ENCODE data around the gene CALN1.
A peak's percentile ranks its signal among the peaks of the same experiment; 100 is the strongest.
"Not testable (repeated sequence)": the region's sequence is repeated elsewhere in the genome, so short reads cannot be mapped to it uniquely, and the experiment has no call there.

CALN1 gene

GRCh38 chr7:71753956-71754664 is 658.0 kb downstream of the CALN1 start:
- ATAC-seq (replicated peaks): no peak
- peaks cover 0 to 7% of the 10 kb centered on the region in 2 donors for H3K36me3 Mint-ChIP-seq
- no peak overlapping the region for H3K27ac Mint-ChIP-seq
- H3K4me3 Mint-ChIP-seq: no peak overlapping the region
- H3K27me3 Mint-ChIP-seq: peaks cover 22 to 43% of the 10 kb centered on the region in 2 donors
- DNase-seq: no peak
- H3K9me3 Mint-ChIP-seq: peaks cover 8 to 17% of the 10 kb centered on the region in 2 donors
- no peaks in the 10 kb centered on the region for H3K4me1 Mint-ChIP-seq

- no peak for ATAC-seq (replicated peaks)
- Mint-ChIP-seq H3K9me3 (peaks cover 7 to 21% of the 10 kb centered on the region in 2 donors), H3K27ac (peak overlapping the region; percentile 10), H3K36me3 (peaks cover 0 to 7% of the 10 kb centered on the region in 2 donors), H3K4me1 (no peaks in the 10 kb centered on the region), H3K27me3 (peaks cover 22 to 45% of the 10 kb centered on the region in 2 donors), H3K4me3 (no peak overlapping the region)
- no peak for DNase-seq
Measured at GRCh38 chr7:71753236-71753635, 658.9 kb downstream of the CALN1 start.

DNA sequence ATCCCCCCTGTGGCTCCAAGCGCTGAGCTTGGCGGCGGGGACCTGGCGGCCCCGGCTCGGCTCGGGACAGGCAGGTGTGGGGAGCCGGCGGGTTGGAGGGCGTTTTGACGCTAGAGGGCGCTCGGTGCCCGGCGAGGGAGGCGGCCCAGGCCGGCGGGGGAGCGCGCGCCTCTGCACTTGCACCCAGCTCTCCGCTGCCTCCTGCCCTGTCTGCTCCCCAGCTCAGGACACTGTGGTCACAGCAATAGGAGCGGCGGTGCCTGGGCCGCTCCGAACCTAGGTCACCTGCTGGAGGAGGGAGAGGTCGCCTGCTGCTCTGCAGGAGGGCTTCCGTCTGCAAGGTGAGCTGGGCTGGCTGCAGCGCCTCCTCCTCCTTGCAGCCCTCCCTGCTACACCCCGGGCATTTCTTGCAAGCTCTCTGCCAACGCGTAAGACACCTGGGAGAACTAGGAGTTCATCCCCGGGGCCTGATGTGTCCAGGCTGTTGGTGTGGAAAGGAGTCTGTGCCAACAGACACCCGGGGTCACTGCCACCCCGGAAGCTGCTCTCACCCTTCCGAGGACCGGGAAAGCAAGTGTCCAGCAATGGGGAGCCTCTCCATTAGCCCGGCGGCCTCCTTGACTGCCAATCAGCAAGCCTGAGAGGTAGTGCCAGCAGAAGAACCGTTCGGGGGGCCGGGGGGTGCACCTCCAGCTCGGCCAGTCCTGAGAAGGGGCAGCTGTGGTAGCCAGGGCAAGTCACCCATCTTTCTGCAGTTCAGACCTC is 659.8 kb downstream of the CALN1 start:
- H3K27ac Mint-ChIP-seq: no peak overlapping the region
- peaks cover 22 to 45% of the 10 kb centered on the region in 2 donors for H3K27me3 Mint-ChIP-seq
- H3K4me3 Mint-ChIP-seq: no peak overlapping the region
- peaks cover 0 to 7% of the 10 kb centered on the region in 2 donors for H3K36me3 Mint-ChIP-seq
- ATAC-seq (replicated peaks) (peak; percentile 82 to 86), DNase-seq (peak; percentile 27)
- H3K9me3 Mint-ChIP-seq: peaks cover 5 to 19% of the 10 kb centered on the region in 2 donors
- no peaks in the 10 kb centered on the region for H3K4me1 Mint-ChIP-seq

GRCh38 chr7:71750290-71750689 is 661.8 kb downstream of the CALN1 start:
- no peak for DNase-seq
- no peak for ATAC-seq (replicated peaks)
- peaks cover 0 to 4% of the 10 kb centered on the region in 2 donors for H3K36me3 Mint-ChIP-seq
- H3K27me3 Mint-ChIP-seq: peaks cover 22 to 45% of the 10 kb centered on the region in 2 donors
- H3K9me3 Mint-ChIP-seq: peaks cover 2 to 13% of the 10 kb centered on the region in 2 donors
- no peak overlapping the region for H3K4me3 Mint-ChIP-seq
- no peak overlapping the region for H3K27ac Mint-ChIP-seq
- H3K4me1 Mint-ChIP-seq: no peaks in the 10 kb centered on the region

- DNase-seq: no peak
- Mint-ChIP-seq H3K27ac (no peak overlapping the region), H3K4me1 (no peaks in the 10 kb centered on the region), H3K36me3 (no peaks in the 10 kb centered on the region), H3K4me3 (no peak overlapping the region), H3K9me3 (peaks cover 2 to 8% of the 10 kb centered on the region in 2 donors), H3K27me3 (peaks cover under 1 to 15% of the 10 kb centered on the region in 2 donors)
- ATAC-seq (replicated peaks): no peak
Measured at GRCh38 chr7:71746006-71746405, 666.1 kb downstream of the CALN1 start.

DNA sequence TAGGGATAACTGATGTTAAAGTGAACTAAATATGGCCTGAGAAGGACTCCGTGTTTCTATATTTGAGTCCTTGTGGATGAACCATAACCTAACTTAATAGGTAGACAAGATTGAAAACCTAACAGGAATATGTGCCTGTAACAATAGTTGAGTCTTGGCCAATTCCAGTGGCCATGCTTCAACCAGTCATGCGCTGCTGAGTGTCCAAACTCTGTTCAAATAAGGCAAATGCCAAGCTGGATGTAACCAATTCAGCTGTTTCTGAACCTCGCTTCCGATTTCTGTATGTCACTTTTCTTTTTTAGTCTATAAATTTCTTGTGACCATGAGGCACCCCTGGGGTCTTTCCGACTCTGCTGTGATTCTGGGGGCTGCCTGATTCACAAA is 672.0 kb downstream of the CALN1 start:
- H3K36me3 Mint-ChIP-seq: no peaks in the 10 kb centered on the region
- no peaks in the 10 kb centered on the region for H3K27me3 Mint-ChIP-seq
- no peaks in the 10 kb centered on the region for H3K9me3 Mint-ChIP-seq
- DNase-seq: no peak
- no peak for ATAC-seq (replicated peaks)
- H3K4me1 Mint-ChIP-seq: no peaks in the 10 kb centered on the region
- no peak overlapping the region for H3K4me3 Mint-ChIP-seq
- H3K27ac Mint-ChIP-seq: no peak overlapping the region

- ATAC-seq (replicated peaks): no peak
- Mint-ChIP-seq H3K27ac (no peak overlapping the region), H3K9me3 (no peaks in the 10 kb centered on the region), H3K4me3 (no peak overlapping the region), H3K4me1 (no peaks in the 10 kb centered on the region), H3K36me3 (no peaks in the 10 kb centered on the region), H3K27me3 (no peaks in the 10 kb centered on the region)
- DNase-seq: no peak
Measured at GRCh38 chr7:71739520-71740173, 672.5 kb downstream of the CALN1 start.

DNA sequence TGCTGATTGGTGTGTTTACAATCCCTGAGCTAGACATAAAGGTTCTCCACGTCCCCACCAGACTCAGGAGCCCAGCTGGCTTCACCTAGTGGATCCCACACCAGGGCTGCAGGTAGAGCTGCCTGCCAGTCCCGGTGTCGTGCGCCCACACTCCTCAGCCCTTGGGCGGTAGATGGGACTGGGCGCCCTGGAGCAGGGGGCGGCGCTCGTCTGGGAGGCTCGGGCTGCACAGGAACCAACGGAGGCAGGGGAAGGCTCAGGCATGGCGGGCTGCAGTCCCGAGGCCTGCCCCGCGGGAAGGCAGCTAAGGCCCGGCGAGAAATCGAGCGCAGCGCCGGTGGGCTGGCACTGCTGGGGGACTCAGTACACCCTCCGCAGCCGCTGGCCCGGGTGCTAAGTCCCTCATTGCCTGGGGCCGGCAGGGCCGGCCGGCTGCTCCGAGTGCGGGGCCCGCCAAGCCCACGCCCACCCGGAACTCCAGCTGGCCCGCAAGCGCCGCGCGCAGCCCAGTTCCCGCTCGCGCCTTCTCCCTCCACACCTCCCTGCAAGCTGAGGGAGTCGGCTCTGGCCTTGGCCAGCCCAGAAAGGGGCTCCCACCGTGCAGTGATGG is 674.1 kb downstream of the CALN1 start:
- not testable (repeated sequence) for H3K27ac Mint-ChIP-seq; H3K4me3 Mint-ChIP-seq; H3K4me1 Mint-ChIP-seq; H3K36me3 Mint-ChIP-seq; H3K27me3 Mint-ChIP-seq; ATAC-seq (replicated peaks); H3K9me3 Mint-ChIP-seq; DNase-seq

- H3K9me3 Mint-ChIP-seq: no peaks in the 10 kb centered on the region
- DNase-seq (peak; percentile 28), ATAC-seq (replicated peaks) (peak; percentile 52 to 61)
- H3K4me3 Mint-ChIP-seq: no peak overlapping the region
- peaks cover 4 to 8% of the 10 kb centered on the region in 2 donors for H3K4me1 Mint-ChIP-seq
- H3K36me3 Mint-ChIP-seq: no peaks in the 10 kb centered on the region
- H3K27ac Mint-ChIP-seq: no peak overlapping the region
- peaks cover 11 to 21% of the 10 kb centered on the region in 2 donors for H3K27me3 Mint-ChIP-seq
Measured at GRCh38 chr7:71735961-71736556, 676.1 kb downstream of the CALN1 start.

DNA sequence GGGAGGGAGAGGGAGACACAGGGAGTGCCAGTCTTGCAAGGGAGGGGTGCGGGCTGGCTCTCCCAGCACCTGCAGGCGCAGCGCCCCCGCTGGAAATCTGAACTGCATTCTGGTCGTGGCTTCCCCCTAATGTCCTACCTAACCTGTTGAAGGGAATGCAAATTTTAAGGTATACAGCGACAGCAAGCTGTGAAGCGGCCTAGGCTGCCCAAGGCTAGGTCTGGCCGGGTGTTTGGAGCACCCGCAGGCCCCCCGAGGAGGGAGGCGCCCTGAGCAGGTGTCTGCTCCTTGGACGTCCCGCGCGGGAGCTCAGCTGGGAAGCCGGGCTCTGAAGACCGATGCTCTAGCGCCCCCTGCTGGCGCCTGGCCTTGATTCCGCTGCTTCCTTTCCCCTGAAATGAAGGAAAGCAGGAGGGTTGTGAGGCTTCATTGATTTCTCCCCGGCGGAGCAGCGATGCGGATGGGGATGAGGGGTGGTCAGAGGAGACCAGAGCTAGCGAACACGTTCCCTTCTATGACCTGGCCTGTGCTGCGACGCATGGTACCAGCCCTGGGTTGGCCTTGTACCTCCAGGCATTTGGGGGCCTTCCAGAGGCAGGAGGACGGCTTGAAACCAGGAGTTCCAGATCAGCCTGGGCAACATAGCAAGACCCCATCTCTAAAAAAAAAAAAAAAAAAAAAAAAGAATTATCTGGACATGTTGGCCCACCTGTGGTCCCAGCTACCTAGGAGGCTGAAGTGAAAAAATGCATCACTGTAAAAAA is 678.8 kb downstream of the CALN1 start:
- DNase-seq (peak; percentile 36), ATAC-seq (replicated peaks) (peak; percentile 62 to 65)
- Mint-ChIP-seq H3K9me3 (peaks cover 0 to 2% of the 10 kb centered on the region in 2 donors), H3K27me3 (peaks cover 11 to 21% of the 10 kb centered on the region in 2 donors), H3K4me1 (peaks cover 4 to 8% of the 10 kb centered on the region in 2 donors), H3K4me3 (peak overlapping the region in 1 of 2 donors; percentile 28), H3K36me3 (no peaks in the 10 kb centered on the region), H3K27ac (no peak overlapping the region)

DNA sequence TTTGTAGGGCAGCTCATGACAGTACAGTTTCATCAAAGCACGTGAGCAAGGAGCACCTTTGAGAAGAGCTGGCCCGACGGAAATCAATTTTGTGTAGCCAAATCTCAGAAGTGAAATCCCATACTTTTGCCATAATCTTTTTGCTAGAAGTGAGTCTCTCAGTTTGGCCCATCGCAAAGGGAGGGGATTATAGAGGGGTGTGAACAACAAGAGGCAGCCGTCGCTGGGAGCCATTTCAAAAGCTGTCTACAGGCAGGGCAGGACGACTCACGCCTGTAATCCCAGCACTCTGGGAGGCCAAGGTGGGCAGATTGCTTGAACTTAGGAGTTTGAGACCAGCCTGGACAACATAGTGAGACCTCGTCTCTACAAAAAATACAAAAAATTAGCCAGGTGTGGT is 680.4 kb downstream of the CALN1 start:
- Mint-ChIP-seq H3K36me3 (no peaks in the 10 kb centered on the region), H3K4me3 (no peak overlapping the region), H3K27ac (no peak overlapping the region), H3K4me1 (peaks cover 4 to 8% of the 10 kb centered on the region in 2 donors), H3K9me3 (peaks cover 0 to 2% of the 10 kb centered on the region in 2 donors), H3K27me3 (peaks cover 11 to 21% of the 10 kb centered on the region in 2 donors)
- DNase-seq: no peak
- ATAC-seq (replicated peaks): no peak
